GM12892 (cell line): ENCODE data around the gene CTNND2.

ENCODE experiments used
- POLR2A ChIP-seq: IDR thresholded peaks from 2 replicates; pipeline ENCODE4 v1.6.1; 2011; ENCODE audit warnings: low read depth, low read length, control low read depth
- POLR2AphosphoS5 ChIP-seq: IDR thresholded peaks from 2 replicates; pipeline ENCODE4 v1.6.1; 2011; ENCODE audit warnings: low read depth, low read length, control low read depth

- TF ChIP-seq POLR2AphosphoS5 (no peak), POLR2A (no peak)
Measured at GRCh38 chr5:10923310-10923709, 980.9 kb downstream of the CTNND2 start.
